ENCODE data around the gene SCN8A.
"Not testable (repeated sequence)": the region's sequence is repeated elsewhere in the genome, so short reads cannot be mapped to it uniquely, and the experiment has no call there.

Gene SCN8A

DNA sequence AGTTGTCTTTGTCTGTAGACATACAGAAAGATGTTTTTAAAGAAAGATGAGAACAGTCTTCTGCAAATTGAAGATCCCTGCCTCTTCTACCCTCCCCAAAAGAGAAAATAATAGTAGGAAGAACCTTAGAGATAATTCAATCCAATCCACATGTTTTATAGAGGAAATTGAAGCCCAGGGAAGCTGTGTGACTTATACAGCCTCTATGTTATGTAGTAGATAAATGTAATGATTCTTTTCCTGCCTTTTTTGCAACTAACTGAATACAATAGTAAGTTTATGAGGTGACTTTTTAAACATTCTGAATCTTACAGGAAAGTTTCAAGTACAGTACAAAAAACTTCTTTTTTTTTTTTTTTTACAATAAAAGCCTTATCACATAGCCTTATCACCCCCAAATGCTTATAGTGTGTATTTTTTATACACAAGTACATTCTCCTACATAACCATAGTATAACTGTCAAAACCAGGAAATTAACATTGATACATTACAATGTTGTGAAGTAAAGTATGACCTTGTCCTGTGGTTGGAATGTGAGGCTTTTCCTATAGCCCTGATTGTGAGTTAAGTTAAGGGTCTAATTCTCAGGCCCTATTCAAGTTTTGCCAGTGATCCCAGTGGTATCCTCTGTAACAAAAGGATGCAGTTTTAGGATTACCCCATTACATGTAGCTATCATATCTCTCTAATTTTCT is 163.1 kb downstream of the SCN8A start:
- DNase-seq (ENCODE audit: insufficient read length, low spot score) (no peak), FAIRE-seq (no peak)

- DNase-seq (ENCODE audit: insufficient read length, low spot score) = no peak
- FAIRE-seq = no peak
Measured at GRCh38 chr12:51755251-51755650, 164.2 kb downstream of the SCN8A start.

GRCh38 chr12:51759175-51759574 is 168.1 kb downstream of the SCN8A start:
- no peak for FAIRE-seq
- no peak for DNase-seq (ENCODE audit: insufficient read length, low spot score)

- DNase-seq (ENCODE audit: insufficient read length, low spot score) (no peak), FAIRE-seq (no peak)
Measured at GRCh38 chr12:51759695-51760094, 168.7 kb downstream of the SCN8A start.

- FAIRE-seq = no peak
- DNase-seq (ENCODE audit: insufficient read length, low spot score) = no peak
Measured at GRCh38 chr12:51760231-51760630, 169.2 kb downstream of the SCN8A start.

GRCh38 chr12:51763743-51764142 is 172.7 kb downstream of the SCN8A start:
- FAIRE-seq = no peak

GRCh38 chr12:51766067-51766676 is 175.1 kb downstream of the SCN8A start:
- DNase-seq (ENCODE audit: insufficient read length, low spot score) (no peak), FAIRE-seq (no peak)

More at GRCh38 chr12:51763743-51764142, 172.7 kb downstream of the SCN8A start:
- DNase-seq (ENCODE audit: insufficient read length, low spot score) = no peak

DNA sequence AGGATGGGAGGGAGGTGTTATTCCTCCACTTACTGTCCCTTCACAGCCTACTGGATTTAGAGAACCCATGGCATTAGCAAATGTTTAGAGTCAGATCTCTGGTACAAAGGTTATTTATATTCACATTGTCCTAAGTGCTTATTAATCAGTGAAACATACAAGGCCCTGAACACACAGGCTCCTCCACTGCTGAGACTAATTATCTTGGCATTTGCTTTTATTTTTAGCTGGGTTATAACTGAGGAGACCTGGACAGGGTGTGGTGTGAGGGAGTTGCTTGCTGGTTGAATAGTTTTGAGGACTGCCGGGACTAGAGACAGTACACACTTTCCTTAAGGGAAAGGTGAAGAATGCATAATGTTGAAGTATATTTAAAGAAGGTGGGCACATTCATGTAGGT is 180.0 kb downstream of the SCN8A start:
- FAIRE-seq (no peak), DNase-seq (ENCODE audit: insufficient read length, low spot score) (no peak)

- FAIRE-seq (no peak), DNase-seq (ENCODE audit: insufficient read length, low spot score) (no peak)
Measured at GRCh38 chr12:51773145-51773869, 182.3 kb downstream of the SCN8A start.

DNA sequence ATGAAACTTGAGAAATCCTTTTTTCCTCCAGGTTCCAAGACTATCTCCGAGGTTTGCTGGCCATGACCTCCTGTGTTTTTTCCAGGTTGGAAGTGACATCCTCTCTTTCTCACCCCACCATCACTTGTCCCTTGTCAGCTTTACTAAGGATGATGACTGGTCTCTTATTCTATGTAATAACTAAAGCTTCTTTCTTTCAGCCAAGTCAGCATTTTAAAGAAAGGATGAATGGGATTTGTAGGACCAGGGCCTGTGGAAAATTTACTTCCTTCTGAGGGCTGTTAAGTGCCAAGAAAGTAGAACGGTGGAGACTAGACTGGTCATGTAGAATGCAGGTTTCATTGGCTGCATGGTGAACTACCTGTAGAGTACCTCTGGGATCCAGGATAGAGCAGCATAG is 183.9 kb downstream of the SCN8A start:
- FAIRE-seq (no peak), DNase-seq (ENCODE audit: insufficient read length, low spot score) (no peak)

DNA sequence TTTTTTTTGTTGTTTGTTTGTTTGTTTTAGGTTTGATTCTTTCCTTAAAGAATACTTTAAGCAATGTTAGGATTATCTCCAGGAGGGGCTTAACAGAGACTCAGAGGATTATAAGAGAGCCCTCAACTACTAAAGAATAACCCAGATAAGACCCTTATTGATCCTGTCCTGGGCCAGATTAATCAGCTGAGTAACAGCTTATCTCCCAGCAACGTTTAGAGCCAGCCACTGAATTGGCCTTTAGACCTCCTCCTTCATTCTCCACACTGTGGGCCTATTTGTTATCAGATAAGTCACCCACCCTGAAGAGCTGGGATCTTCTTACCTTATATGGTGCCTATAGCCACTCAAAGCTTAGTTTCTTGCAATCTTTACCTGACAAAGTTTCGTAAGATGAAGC is 186.4 kb downstream of the SCN8A start:
- FAIRE-seq = no peak
- no peak for DNase-seq (ENCODE audit: insufficient read length, low spot score)

DNA sequence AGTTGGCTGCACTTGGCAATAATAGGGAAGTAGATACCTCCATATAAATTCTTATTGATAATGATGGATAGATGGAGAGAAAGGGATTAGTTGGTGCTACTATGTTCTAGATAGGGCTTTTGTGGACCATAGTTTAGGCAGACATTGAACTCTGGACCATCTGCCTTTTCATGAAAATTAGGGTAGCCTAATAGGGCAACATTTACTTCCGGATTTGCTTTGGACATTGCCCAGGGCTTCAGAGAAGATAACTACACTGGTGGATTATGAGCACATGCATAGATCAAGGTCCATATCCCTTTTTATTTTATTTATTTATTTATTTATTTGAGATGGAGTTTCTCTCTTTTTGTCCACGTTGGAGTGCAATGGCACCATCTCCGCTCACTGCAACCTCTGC is 186.9 kb downstream of the SCN8A start:
- FAIRE-seq = no peak
- DNase-seq (ENCODE audit: insufficient read length, low spot score) = no peak

DNA sequence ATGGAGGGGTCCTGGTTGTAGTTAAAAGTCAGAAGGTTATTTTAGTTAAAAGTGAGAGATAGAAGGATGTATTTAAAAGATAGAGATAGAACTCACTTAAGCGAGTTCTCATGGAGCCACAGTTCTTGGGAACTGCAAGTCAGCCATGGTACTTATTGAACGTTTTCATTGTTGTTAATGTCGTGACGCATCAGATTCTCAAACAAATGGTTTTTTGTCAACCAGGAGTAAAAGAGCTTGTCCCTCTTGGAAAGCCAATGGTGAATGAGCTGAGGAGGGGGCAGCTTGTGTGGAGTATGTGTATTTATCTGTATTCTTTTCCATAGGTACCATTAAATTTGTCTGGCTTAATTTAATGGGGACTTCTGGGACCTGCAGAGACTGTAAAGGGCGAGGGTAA is 188.8 kb downstream of the SCN8A start:
- FAIRE-seq = no peak

DNA sequence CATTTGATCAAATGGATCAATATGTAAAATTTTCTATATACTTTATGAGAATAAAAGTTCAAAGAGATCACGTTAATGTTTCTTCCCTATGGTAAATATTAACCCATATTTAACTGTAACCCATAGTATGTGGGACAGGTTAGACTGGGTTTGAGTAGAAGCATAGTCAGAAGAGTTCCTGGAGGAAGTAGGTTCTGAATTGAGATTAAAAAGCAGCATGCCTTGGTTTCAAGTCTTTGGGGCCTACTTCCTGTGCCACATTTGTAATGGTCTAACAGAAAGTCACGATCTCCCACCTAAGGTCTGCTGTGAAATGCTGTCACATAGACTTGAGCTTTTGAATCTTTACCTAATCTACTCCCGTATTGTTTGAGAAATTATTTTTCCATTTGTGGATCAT is 193.7 kb downstream of the SCN8A start:
- no peak for DNase-seq (ENCODE audit: insufficient read length, low spot score)
- no peak for FAIRE-seq

More for the DNA sequence above, 188.8 kb downstream of the SCN8A start:
- no peak for DNase-seq (ENCODE audit: insufficient read length, low spot score)

DNA sequence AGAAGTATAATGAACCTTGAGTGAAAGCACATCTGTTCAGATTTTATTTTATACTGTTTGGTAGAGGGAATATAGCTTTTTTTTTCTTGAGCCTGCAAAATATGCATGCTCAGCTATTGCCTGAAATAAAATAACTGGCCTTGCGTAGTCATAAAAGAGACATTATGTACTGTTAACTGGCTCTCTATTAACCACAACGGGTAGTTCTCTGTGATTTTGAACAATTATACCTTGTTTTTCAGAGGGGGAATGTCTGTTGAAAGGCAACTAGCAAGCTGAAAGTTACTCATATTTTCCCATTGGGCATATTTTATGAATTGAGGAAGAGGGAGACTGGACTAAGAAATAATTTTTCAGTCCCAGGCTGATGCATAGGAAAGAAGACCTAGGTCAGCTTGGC is 194.9 kb downstream of the SCN8A start:
- DNase-seq (ENCODE audit: insufficient read length, low spot score) (no peak), FAIRE-seq (no peak)

DNA sequence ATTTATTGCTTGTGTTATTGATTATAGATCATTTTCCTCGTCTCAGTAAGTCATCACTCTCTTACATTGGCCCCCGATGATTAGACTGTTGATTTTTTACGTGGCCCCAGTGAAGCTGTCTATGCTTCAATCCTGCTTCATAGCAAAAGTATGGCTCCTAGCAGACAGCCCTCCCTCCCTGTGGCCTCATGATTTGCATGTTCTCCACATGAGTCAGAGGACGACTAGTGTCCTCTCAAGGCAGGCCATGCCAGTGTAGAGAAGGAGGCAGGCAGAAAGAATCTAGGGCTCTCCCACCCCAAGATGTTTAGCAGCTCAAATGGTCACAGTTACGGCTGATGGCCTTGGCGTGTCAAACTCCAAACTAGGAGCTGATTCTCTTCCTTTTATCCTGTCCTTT is 197.8 kb downstream of the SCN8A start:
- FAIRE-seq (no peak), DNase-seq (ENCODE audit: insufficient read length, low spot score) (no peak)

GRCh38 chr12:51792417-51792816 is 201.4 kb downstream of the SCN8A start:
- FAIRE-seq (no peak), DNase-seq (ENCODE audit: insufficient read length, low spot score) (no peak)

DNA sequence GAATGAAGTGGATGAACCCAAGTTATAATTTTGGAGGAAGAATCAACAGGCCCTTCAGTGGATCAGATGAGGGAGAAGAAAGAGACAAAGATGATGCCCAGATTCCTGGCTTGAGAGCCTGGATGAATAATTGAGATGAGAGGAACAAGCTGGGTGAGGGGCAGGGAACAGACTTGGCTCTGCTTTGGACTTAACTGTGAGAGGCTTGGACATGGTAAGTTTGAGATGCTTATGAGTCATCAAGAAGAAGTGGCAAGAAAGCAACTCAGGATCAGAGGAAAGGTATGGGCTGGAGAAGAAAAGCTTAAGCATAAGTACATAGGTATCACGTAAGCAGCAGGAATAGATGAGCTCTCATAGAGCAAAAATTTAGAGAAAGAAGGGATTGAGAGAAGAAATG is 202.2 kb downstream of the SCN8A start:
- FAIRE-seq = no peak
- no peak for DNase-seq (ENCODE audit: insufficient read length, low spot score)

DNA sequence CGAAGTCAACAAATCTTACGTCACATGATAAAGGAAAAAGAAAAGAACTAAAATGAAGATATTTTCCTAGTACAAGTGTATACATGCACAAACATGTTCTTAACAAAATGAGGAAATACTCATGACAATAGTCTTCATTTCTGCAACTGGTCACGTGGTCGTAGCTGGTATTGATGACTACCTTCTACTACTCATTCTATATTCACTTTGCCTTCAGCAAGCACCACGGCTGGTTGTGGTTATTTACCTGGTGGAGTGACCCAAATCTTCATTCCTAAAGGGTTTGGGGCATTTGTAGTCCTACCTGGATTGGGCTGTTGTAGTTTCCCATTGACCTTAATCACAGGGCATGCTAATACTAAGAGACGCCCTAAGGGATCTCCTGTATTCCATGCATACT is 206.3 kb downstream of the SCN8A start:
- DNase-seq (ENCODE audit: insufficient read length, low spot score) = no peak
- FAIRE-seq = no peak

DNA sequence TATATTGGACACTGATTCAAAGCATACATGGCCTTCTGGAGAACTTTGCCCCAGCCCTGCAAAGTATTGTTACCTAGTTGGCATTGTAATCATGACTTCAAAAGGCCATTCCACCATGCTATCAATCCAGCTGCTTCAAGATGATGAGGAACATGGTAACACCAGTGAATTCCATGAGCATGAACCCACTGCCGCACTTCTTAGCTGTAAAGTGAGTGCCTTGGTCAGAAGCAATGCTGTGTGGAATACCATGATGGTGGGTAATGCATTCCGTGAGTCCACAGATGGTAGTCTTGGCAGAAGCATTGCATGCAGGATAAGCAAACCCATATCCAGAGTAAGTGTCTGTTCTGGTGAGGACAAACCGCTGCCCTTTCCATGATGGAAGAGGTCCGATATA is 207.0 kb downstream of the SCN8A start:
- not testable (repeated sequence) for FAIRE-seq; DNase-seq (ENCODE audit: insufficient read length, low spot score)

GRCh38 chr12:51798501-51798900 is 207.5 kb downstream of the SCN8A start:
- no peak for FAIRE-seq
- DNase-seq (ENCODE audit: insufficient read length, low spot score) = no peak

DNA sequence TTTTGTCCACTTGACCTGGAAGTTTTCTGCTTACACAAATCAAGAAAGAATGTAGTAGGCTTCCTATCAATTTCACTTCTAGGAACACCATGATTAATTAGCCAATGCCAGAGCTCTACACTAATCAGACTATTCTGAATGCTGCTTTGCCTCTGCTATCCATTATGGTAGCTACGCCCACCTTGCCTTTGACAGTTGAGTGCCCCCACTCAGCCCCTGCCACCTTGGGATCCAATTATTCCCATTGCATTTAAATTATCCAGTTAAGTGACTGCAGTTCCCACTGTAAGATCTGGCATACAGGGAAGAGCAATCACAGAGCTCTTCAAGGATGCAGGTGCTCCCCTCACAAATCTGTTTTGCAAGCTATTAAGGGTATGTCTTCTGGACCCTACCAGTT is 210.0 kb downstream of the SCN8A start:
- DNase-seq (ENCODE audit: insufficient read length, low spot score) = no peak
- no peak for FAIRE-seq
